SU-DHL-6 (cell line): Measurements from ENCODE around the gene IKBKG.

ENCODE experiments used
- H2AFZ ChIP-seq: fragments of 200-600 bp; sonication (generic); 2 replicates; pipeline ENCODE4 v1.6.1; 2014; ENCODE audit warnings: low read depth, mild to moderate bottlenecking, moderate library complexity, mixed read lengths, antibody characterized with exemption, low read length; ENCODE audit not compliant: severe bottlenecking
- H3F3A ChIP-seq: fragments of 200-600 bp; shearing (Covaris generic); 2 replicates; pipeline ENCODE4 v1.6.0; 2016; ENCODE audit warnings: antibody characterized with exemption, mild to moderate bottlenecking; ENCODE audit not compliant: insufficient read depth
- H3K27ac ChIP-seq: fragments of 200-600 bp; sonication (generic); 2 replicates; pipeline ENCODE4 v1.5.1; 2016; ENCODE audit warnings: low read depth, mild to moderate bottlenecking, low read length, moderate library complexity, mixed read lengths
- H3K27me3 ChIP-seq: fragments of 200-600 bp; sonication (generic), shearing (Covaris generic); 2 replicates; pipeline ENCODE4 v1.6.0; 2014; ENCODE audit warnings: mild to moderate bottlenecking, low read length
- H3K36me3 ChIP-seq: fragments of 200-600 bp; sonication (generic); 2 replicates; pipeline ENCODE4 v1.6.1; 2014; ENCODE audit warnings: mild to moderate bottlenecking, low read length, mixed read lengths
- H3K4me2 ChIP-seq: fragments of 300-600, 200-600 bp; shearing (Covaris generic), sonication (generic); 2 replicates; pipeline ENCODE4 v1.6.0; 2014; ENCODE audit warnings: low read length, low read depth, mild to moderate bottlenecking; ENCODE audit not compliant: poor library complexity, severe bottlenecking
- H3K4me3 ChIP-seq: fragments of 200-600 bp; sonication (generic); 2 replicates; pipeline ENCODE4 v1.5.1; 2014; ENCODE audit warnings: antibody characterized with exemption, low read length, mild to moderate bottlenecking, mixed read lengths; ENCODE audit not compliant: insufficient read depth, poor library complexity, severe bottlenecking
- H3K79me2 ChIP-seq: fragments of 200-600 bp; sonication (generic); 2 replicates; pipeline ENCODE4 v1.6.1; 2014; ENCODE audit warnings: mild to moderate bottlenecking, low read length, moderate library complexity; ENCODE audit not compliant: insufficient read depth
- H3K9ac ChIP-seq: fragments of 200-600 bp; sonication (generic); 2 replicates; pipeline ENCODE4 v1.7.0; 2014; ENCODE audit warnings: mild to moderate bottlenecking, low read length
- H3K9me2 ChIP-seq: fragments of 200-600 bp; sonication (generic); replicated peaks from 2 replicates; pipeline ENCODE4 v1.6.1; 2014; ENCODE audit warnings: low read length; ENCODE audit not compliant: insufficient read depth
- H3K9me3 ChIP-seq: fragments of 200-600 bp; sonication (generic); 2 replicates; pipeline ENCODE4 v1.6.1; 2014; ENCODE audit warnings: low read length, mixed read lengths; ENCODE audit not compliant: insufficient read depth
- H4K20me1 ChIP-seq: fragments of 200-600 bp; sonication (generic); 2 replicates; pipeline ENCODE4 v1.6.1; 2014; ENCODE audit warnings: low read depth, mild to moderate bottlenecking, antibody characterized with exemption, low read length, moderate library complexity, mixed read lengths
- CTCF ChIP-seq: fragments of 200-600 bp; sonication (generic); IDR thresholded peaks from one replicate; pipeline ENCODE4 v1.5.1; 2017; ENCODE audit warnings: antibody characterized with exemption, mild to moderate bottlenecking, low read length, moderate library complexity; ENCODE audit not compliant: insufficient read depth, poor library complexity, severe bottlenecking
- EZH2phosphoT487 ChIP-seq: fragments of 200-600 bp; sonication (generic), shearing (Covaris generic); conservative IDR thresholded peaks from 2 replicates; pipeline ENCODE4 v1.6.1; 2018; ENCODE audit warnings: mild to moderate bottlenecking, antibody characterized with exemption, low read length, moderate library complexity, mixed read lengths

Gene IKBKG

GRCh38 chrX:154545673-154546274 is 1.6 kb upstream of the IKBKG start:
- TF ChIP-seq CTCF (no peak), EZH2phosphoT487 (no peak)
- Histone ChIP-seq H3K9ac (peak overlapping the region; percentile 98), H3K27ac (no peak overlapping the region; the same call in 1 of the 2 replicates), H3K9me2 (no peaks in the 10 kb centered on the region), H3K4me3 (peak overlapping the region; percentile 95), H3K36me3 (no peaks in the 10 kb centered on the region), H3K4me2 (peak overlapping the region; percentile 91), H2AFZ (no peak overlapping the region), H4K20me1 (no peaks in the 10 kb centered on the region), H3K27me3 (no peaks in the 10 kb centered on the region), H3K9me3 (no peaks in the 10 kb centered on the region), H3K79me2 (peaks cover 35% of the 10 kb centered on the region), H3F3A (peaks cover 8% of the 10 kb centered on the region; the same call in 1 of the 2 replicates)

DNA sequence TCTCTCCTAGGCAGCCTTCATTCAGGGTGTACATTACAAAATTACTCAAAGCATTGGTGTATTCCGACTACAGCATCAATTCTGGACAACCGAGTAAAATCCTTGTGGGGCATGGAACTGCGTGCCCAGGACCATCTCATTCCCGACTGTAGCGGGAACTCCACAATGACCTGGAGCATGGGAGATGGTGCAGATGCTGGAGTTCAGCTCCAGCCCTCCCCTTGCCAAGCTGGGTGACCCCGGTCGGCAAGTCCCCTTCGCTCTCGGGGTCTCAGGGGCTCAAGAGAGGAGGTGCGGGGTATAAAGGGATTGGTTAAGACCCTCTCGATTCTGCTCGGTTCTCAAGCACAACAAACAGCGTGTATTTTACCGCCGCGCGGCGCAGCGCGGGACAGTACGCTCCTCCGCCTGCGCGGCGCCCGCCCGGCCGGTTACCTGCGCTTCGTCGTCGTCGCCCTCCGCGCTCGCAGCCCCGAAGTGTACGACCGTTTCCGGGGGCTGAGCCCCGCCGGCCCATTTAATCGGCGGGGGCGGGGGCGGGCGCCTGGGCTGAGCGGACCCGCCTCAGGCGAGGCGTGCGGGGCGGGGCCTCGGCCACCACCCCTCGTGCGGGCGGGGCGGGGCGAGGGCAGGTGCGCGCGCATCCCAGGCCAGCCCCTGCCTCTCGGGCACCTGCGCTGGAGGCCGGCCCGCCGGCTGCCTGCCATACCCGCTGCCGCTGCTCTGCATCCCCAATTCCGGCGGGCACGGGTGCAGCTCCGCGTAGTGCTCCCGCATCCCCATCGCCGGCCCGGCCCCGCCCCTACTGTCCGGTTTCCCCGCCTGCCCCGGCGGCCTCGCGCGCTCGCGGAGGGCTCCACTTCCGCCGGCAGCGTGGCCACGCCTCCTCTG is 821 bp upstream of the IKBKG start, which contains the start of gene G6PD:
TSS of gene G6PD (minus strand) at position 493 of the 891 bp plus-strand sequence. CDS start 691 bp downstream, outside the sequence.
- no peaks in the 10 kb centered on the region for H3K9me2 ChIP-seq
- H3K36me3 ChIP-seq = no peaks in the 10 kb centered on the region
- peaks cover 39% of the 10 kb centered on the region for H3K79me2 ChIP-seq
- peak within 1 kb of the TSS; percentile 91 for H3K4me2 ChIP-seq
- no peaks in the 10 kb centered on the region for H3K9me3 ChIP-seq
- no peak for TF ChIP-seq EZH2phosphoT487
- TF ChIP-seq CTCF = no peak
- no peaks in the 10 kb centered on the region for H3K27me3 ChIP-seq
- peaks cover 8% of the 10 kb centered on the region; the same call in 1 of the 2 replicates for H3F3A ChIP-seq
- peak within 1 kb of the TSS; percentile 48 for H2AFZ ChIP-seq
- no peaks in the 10 kb centered on the region for H4K20me1 ChIP-seq
- H3K4me3 ChIP-seq = peak within 1 kb of the TSS; percentile 95
- H3K9ac ChIP-seq = peak within 1 kb of the TSS; percentile 98
- H3K27ac ChIP-seq = peak within 1 kb of the TSS; percentile 98

GRCh38 chrX:154548028-154548316 is 552 bp downstream of the IKBKG start:
- H3K9me3 ChIP-seq = no peaks in the 10 kb centered on the region
- no peaks in the 10 kb centered on the region for H4K20me1 ChIP-seq
- peak overlapping the region; percentile 95 for H3K4me3 ChIP-seq
- peak overlapping the region; percentile 98 for H3K27ac ChIP-seq
- peaks cover 43% of the 10 kb centered on the region for H3K79me2 ChIP-seq
- peaks cover 8% of the 10 kb centered on the region; the same call in 1 of the 2 replicates for H3F3A ChIP-seq
- no peak for TF ChIP-seq CTCF
- no peaks in the 10 kb centered on the region for H3K36me3 ChIP-seq
- H3K4me2 ChIP-seq = peak overlapping the region; percentile 91
- no peaks in the 10 kb centered on the region for H3K27me3 ChIP-seq
- H2AFZ ChIP-seq = no peak overlapping the region
- no peaks in the 10 kb centered on the region for H3K9me2 ChIP-seq
- H3K9ac ChIP-seq = peak overlapping the region; percentile 98
